ENCODE data around the gene SYVN1. TPM values are rescaled to one million over a fixed set of nuclear protein-coding genes. Genes with fewer than 3 reads are reported as not detected.

Gene SYVN1
- total RNA-seq, 1 donor from 2014 or later: 232 TPM

DNA sequence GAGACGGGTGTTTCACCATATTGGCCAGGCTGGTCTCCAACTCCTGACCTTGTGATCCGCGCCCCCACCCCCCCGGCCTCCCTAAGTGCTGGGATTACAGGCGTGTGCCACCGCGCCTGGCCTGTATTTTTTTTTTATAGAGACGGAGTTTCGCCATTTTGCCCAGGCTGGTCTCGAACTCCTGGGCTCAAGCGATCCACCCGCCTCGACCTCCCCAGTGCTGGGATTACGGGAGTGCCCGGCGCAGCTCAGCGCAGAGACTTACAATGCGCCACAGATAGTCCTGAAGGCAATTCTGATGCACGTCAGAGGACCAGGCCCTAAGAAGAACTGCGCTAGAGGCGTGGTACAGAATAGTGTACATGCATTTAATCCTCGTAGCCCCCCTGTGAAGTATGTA lies 38.9 kb downstream of the SYVN1 start:
- Mint-ChIP-seq H3K4me1 (peaks cover 18% of the 10 kb centered on the region), H3K36me3 (ENCODE audit: low read depth) (peaks cover 13% of the 10 kb centered on the region), H3K27ac (peak overlapping the region; percentile 88), H3K9me3 (no peaks in the 10 kb centered on the region), H3K4me3 (peak overlapping the region; percentile 91), H3K27me3 (no peaks in the 10 kb centered on the region)
- ATAC-seq (ENCODE audit: low read depth) (no peak), DNase-seq (no peak)
- ChIA-PET POLR2A (interaction anchor here (0.7 to 3.2 kb wide), 13 partner anchors 12 to 410 kb away, joined by 3 to 21 read pairs (median 5); partner anchors contain the start of genes CAPN1, CDCA5, FAU and MRPL49), CTCF (interaction anchor here (1.1 kb wide), 1 partner anchor 17 kb away, joined by 4 read pairs; no protein-coding TSS in a partner anchor)
- TF ChIP-seq CTCF (IDR thresholded peaks at IDR 0.05): no peak
- intact Hi-C loops (cut with micrococcal nuclease): no loop called here

DNA sequence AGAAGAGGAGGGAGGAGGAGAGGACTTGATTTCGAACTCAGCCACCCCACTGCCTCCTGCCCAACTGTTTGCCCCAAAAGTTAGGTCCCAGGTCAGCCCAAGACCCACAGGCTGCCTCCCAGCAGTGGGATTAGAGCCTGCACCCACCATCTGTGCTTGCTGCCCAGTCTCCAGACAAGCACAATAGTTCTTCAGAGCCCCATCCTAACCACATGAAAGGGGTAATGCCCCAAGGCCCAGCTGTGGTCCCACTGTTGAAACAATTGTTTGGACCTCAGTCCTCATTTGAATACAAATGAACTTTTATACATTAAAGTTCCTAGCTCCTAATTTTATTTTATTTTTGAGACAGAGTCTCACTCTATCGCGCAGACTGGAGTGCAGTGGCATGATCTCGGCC lies 43.7 kb downstream of the SYVN1 start:
- H3K9me3 Mint-ChIP-seq: no peaks in the 10 kb centered on the region
- TF ChIP-seq CTCF (IDR thresholded peaks at IDR 0.05): no peak
- no peak overlapping the region for H3K27ac Mint-ChIP-seq
- POLR2A ChIA-PET: no interaction called here
- H3K4me3 Mint-ChIP-seq: no peak overlapping the region
- H3K27me3 Mint-ChIP-seq: no peaks in the 10 kb centered on the region
- H3K4me1 Mint-ChIP-seq: peaks cover 9% of the 10 kb centered on the region
- ATAC-seq (ENCODE audit: low read depth) (no peak), DNase-seq (no peak)
- peaks cover 40% of the 10 kb centered on the region for H3K36me3 Mint-ChIP-seq (ENCODE audit: low read depth)
- CTCF ChIA-PET: no interaction called here
- intact Hi-C loops (cut with micrococcal nuclease): no loop called here

DNA sequence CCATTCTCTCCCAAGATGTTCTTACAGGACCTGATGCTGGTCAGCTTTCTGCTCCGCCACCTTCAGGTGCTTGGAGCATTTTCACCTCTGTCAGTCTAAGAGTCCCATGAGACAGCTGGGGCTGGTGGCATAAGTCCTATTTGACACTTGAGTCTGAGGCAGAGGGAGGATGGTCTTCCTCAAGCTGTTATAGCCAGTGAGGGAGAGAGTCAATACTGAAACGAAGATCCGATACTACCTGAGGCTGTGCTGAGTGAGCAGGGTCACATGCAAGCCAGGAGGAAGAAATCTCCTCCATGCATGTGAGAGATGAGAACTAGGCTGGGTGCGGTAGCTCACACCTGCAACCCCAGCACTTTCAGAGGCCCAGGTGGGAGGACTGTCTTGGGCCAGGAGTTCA lies 44.7 kb downstream of the SYVN1 start:
- peaks cover 16% of the 10 kb centered on the region for H3K4me1 Mint-ChIP-seq
- DNase-seq (no peak), ATAC-seq (ENCODE audit: low read depth) (no peak)
- H3K27me3 Mint-ChIP-seq: no peaks in the 10 kb centered on the region
- H3K36me3 Mint-ChIP-seq (ENCODE audit: low read depth): peaks cover 48% of the 10 kb centered on the region
- H3K27ac Mint-ChIP-seq: no peak overlapping the region
- no peak overlapping the region for H3K4me3 Mint-ChIP-seq
- ChIA-PET POLR2A (interaction anchor here (0.9 kb wide), 1 partner anchor 28 kb away, joined by 3 read pairs; the partner anchor contains the start of gene ZNHIT2), CTCF (no interaction called here)
- intact Hi-C loops (cut with micrococcal nuclease): no loop called here
- no peaks in the 10 kb centered on the region for H3K9me3 Mint-ChIP-seq
- TF ChIP-seq CTCF (IDR thresholded peaks at IDR 0.05): no peak

DNA sequence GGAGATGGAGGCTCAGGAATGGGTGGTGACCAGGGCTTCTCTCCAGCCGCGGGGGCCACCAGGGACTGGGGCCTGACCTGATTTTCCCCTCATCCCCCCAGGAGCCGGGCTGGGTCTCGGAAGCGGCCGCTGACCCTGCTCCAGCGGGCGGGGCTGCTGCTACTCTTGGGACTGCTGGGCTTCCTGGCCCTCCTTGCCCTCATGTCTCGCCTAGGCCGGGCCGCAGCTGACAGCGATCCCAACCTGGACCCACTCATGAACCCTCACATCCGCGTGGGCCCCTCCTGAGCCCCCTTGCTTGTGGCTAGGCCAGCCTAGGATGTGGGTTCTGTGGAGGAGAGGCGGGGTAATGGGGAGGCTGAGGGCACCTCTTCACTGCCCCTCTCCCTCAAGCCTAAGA lies 46.5 kb downstream of the SYVN1 start:
- POLR2A ChIA-PET: no interaction called here
- DNase-seq (no peak), ATAC-seq (ENCODE audit: low read depth) (no peak)
- Mint-ChIP-seq H3K9me3 (no peaks in the 10 kb centered on the region), H3K4me1 (peaks cover 26% of the 10 kb centered on the region), H3K36me3 (ENCODE audit: low read depth) (peaks cover 52% of the 10 kb centered on the region), H3K27me3 (no peaks in the 10 kb centered on the region), H3K4me3 (no peak overlapping the region), H3K27ac (no peak overlapping the region)
- intact Hi-C loops (cut with micrococcal nuclease): no loop called here
- no peak for TF ChIP-seq CTCF (IDR thresholded peaks at IDR 0.05)
- CTCF ChIA-PET: no interaction called here

DNA sequence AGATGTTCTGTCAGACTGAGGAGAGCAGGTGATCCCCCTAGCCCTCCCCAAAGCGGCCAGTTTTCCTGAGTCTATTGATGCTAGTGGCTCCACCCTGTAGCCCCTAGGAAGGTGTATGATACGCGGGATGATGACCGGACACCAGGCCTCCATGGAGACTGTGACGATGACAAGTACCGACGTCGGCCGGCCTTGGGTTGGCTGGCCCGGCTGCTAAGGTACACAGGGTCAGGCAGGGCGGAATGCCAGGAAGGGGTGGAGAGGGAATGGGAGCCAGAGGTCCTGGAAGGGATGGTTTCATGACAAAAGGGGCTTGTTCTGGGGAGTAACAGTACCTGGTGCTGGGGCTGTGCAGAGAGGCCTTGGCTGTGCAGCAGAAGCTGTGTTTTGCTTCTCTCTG lies 47.1 kb downstream of the SYVN1 start:
- ATAC-seq (ENCODE audit: low read depth): no peak
- ChIA-PET CTCF (no interaction called here), POLR2A (interaction anchor here (0.5 kb wide), 1 partner anchor 36 kb away, joined by 3 read pairs; no protein-coding TSS in a partner anchor)
- peaks cover 25% of the 10 kb centered on the region for H3K4me1 Mint-ChIP-seq
- H3K9me3 Mint-ChIP-seq: no peaks in the 10 kb centered on the region
- no peak overlapping the region for H3K4me3 Mint-ChIP-seq
- no peak for TF ChIP-seq CTCF (IDR thresholded peaks at IDR 0.05)
- DNase-seq: no peak
- intact Hi-C loops (cut with micrococcal nuclease): no loop called here
- H3K27me3 Mint-ChIP-seq: no peaks in the 10 kb centered on the region
- peaks cover 52% of the 10 kb centered on the region for H3K36me3 Mint-ChIP-seq (ENCODE audit: low read depth)
- no peak overlapping the region for H3K27ac Mint-ChIP-seq
